ENCODE results near the gene PAFAH1B2.

Gene PAFAH1B2

DNA sequence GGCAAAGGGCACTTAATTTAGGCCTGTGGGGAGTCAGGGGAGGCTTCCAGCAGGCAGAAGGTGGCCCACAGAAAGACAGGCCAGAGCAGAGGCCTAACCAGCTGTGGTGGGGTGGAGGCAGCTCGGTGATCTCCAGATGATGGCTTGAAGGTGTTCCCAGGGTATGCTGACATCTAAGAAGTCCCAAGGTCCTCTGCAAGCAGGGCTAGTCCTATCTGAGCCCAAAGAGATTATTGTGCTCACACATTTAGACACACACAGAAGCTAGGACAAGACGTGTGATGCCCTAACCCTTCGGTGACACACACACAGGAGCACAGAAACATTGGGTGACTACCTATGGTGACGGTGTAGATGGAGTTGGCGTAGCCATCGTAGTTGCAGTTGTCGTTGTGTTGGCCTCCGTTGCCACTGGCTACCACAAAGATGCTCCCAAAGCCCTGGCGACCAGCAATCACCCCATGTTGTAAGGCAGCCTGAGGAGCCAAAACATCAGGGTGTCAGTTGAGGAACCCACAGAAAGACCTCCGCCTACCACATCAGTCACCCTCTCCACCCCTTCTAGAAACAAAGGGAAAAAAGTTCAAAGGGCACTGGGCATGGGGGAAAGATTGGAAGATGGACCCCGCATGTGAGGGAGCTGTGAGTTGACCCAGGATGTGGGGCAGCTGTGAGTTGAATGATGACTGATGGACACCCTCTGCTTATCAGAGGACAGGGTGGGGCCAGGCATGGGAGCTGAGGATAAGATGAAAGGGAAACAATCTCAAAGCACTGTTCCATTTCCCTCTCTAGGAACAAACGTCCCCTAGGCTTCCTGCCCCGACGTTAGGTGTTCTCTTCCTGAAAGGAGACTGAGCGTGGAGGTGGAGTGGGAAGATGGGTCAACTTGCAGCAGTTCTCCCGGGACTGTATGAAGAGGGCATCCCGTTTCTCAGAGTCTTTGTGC is 79.9 kb downstream of the PAFAH1B2 start:
- no peak for DNase-seq (ENCODE audit: low spot score)
- TF ChIP-seq, protein P1, sequence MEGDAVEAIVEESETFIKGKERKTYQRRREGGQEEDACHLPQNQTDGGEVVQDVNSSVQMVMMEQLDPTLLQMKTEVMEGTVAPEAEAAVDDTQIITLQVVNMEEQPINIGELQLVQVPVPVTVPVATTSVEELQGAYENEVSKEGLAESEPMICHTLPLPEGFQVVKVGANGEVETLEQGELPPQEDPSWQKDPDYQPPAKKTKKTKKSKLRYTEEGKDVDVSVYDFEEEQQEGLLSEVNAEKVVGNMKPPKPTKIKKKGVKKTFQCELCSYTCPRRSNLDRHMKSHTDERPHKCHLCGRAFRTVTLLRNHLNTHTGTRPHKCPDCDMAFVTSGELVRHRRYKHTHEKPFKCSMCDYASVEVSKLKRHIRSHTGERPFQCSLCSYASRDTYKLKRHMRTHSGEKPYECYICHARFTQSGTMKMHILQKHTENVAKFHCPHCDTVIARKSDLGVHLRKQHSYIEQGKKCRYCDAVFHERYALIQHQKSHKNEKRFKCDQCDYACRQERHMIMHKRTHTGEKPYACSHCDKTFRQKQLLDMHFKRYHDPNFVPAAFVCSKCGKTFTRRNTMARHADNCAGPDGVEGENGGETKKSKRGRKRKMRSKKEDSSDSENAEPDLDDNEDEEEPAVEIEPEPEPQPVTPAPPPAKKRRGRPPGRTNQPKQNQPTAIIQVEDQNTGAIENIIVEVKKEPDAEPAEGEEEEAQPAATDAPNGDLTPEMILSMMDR (IDR thresholded peaks at IDR 0.05; ENCODE audit: extremely low read depth, insufficient read depth, missing control alignments) = no peak
- in situ Hi-C loops (cut with MboI; ENCODE audit: low pct_unique_long_range_greater_than_20kb, low sequenced_read_pairs, unreplicated experiment) = no loop called here

DNA sequence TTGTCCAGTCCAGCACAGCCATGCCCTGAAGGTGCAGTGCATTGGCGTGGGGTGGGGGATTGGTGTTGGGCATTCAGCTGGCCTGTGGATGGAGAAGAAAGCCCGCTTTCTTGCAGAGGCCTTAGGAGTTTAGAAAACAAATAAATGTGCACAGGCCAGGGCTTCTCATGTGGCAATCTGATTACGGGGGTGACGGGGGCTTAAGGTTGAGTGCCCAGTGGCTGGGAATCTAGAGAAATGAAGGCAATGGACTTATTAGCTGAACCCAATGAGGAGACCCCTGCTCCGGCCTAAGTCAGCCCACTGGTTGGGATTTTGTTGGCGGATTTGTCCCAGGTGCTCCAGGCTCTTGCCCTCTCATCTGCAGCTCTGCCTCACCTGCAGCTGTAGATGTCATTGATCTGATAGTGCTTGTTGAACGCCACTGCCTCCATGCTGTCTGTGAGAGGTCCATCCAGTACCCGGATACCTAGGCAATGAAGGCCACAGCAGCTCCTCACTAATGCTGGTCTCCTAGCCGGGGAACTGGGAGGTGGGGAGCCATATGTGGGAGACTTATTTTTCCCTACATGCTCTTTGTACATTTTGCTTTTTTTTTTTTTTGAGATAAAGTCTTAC is 81.6 kb downstream of the PAFAH1B2 start:
- TF ChIP-seq, protein P1 (IDR thresholded peaks at IDR 0.05; ENCODE audit: extremely low read depth, insufficient read depth, missing control alignments) = no peak
- in situ Hi-C loops (cut with MboI; ENCODE audit: low pct_unique_long_range_greater_than_20kb, low sequenced_read_pairs, unreplicated experiment) = no loop called here
- no peak for DNase-seq (ENCODE audit: low spot score)
